Muscle of leg (tissue), 11 donors: ENCODE results near the gene TOMM40. TPM values are rescaled to one million over a fixed set of nuclear protein-coding genes. Genes with fewer than 3 reads are reported as not detected.
"Not testable (repeated sequence)": the region's sequence is repeated elsewhere in the genome, so short reads cannot be mapped to it uniquely, and the experiment has no call there.

Experiments used
- DNase-seq: peaks from one replicate; pipeline ENCODE4 v3.0.0; 2013
- H3K27ac ChIP-seq: one replicate; pipeline ENCODE4 v1.5.1; 2013; ENCODE audit warnings: mild to moderate bottlenecking, low read length, control low read depth
- H3K27me3 ChIP-seq: one replicate; pipeline ENCODE4 v1.6.1; 2013; ENCODE audit warnings: low read length; ENCODE audit not compliant: control insufficient read depth, insufficient read depth
- H3K36me3 ChIP-seq: one replicate; pipeline ENCODE4 v1.6.1; 2013; ENCODE audit warnings: low read length; ENCODE audit not compliant: control insufficient read depth, insufficient read depth
- H3K4me1 ChIP-seq: one replicate; pipeline ENCODE4 v1.6.1; 2013; ENCODE audit warnings: low read length; ENCODE audit not compliant: control insufficient read depth, insufficient read depth
- H3K4me3 ChIP-seq: one replicate; pipeline ENCODE4 v1.5.1; 2013; ENCODE audit warnings: low read length, control low read depth
- H3K9me3 ChIP-seq: replicated peaks from 2 replicates; pipeline ENCODE4 v1.6.1; 2013; ENCODE audit warnings: low read depth, low read length; ENCODE audit not compliant: control insufficient read depth
- WGBS: methylation state at CpG from one replicate; pipeline ENCODE4 v1.1.5; 2013; ENCODE audit warnings: missing lambda C conversion rate; ENCODE audit not compliant: insufficient coverage; 5-methylcytosine and 5-hydroxymethylcytosine counted together
- polyA plus RNA-seq, 8 donors: library from polyadenylated mRNA; unstranded; fragments of 120-200 nt; gene quantifications; one replicate each; pipeline versions ENCODE4 v1.2.1 to v1.2.3, GENCODE V29; 2013; ENCODE audit warnings: inconsistent platforms in 1 of 8, low replicate concordance in 1 of 8; ENCODE audit not compliant: insufficient read length in 8 of 8, insufficient read depth in 1 of 8
- total RNA-seq: library from RNA; stranded (reverse); fragments of 120-200 nt; gene quantifications from one replicate; pipeline ENCODE4 v1.2.4, GENCODE V29; 2013

The TOMM40 gene
- total and polyA plus RNA-seq, 9 donors: 24.3 to 41.8 (median 36.6) TPM

DNA sequence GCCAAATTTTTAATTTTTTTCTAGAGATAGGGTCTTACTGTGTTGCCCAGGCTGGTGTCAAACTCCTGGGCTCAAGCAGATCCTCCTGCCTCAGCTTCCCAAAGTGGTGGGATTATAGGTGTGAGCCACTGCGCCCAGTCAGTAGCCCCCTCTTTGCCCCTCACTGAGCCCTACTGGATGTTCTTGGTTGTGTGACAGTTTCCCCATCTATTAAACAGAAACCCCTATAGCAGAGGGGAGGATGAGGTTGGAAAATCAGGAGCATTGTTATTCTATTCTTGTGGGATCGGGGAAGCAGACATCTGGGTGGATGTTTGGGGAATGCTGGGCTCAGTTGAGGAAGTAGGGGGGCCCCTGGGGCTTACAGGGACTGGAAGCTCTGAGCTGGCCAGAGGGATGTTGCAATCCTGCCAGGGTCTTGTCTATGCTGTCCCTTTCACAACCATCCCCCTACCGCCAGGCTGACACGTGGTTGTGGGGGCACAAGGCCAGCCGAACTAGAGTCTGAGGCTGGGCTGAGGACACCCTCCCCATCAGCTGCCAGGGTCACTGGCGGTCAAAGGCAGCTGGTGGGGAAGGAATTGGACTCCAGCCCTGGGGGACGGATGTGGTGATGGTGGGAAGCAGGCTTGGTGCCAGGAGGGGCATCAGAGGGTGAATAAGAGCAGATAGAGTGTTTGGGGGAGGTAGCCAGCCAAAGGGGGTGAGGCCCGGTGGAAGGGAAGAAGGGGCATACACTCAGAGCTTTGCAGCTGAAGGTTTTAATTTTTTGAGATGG is 34.2 kb downstream of the TOMM40 start:
- Histone ChIP-seq H3K27ac (peak overlapping the region; percentile 71), H3K4me1 (peaks cover 39% of the 10 kb centered on the region), H3K9me3 (no peaks in the 10 kb centered on the region), H3K36me3 (no peaks in the 10 kb centered on the region), H3K4me3 (no peak overlapping the region), H3K27me3 (no peaks in the 10 kb centered on the region)
- 29% methylated on average over 3 of the region's 8 CpGs for WGBS
- DNase-seq: peak; percentile 90

DNA sequence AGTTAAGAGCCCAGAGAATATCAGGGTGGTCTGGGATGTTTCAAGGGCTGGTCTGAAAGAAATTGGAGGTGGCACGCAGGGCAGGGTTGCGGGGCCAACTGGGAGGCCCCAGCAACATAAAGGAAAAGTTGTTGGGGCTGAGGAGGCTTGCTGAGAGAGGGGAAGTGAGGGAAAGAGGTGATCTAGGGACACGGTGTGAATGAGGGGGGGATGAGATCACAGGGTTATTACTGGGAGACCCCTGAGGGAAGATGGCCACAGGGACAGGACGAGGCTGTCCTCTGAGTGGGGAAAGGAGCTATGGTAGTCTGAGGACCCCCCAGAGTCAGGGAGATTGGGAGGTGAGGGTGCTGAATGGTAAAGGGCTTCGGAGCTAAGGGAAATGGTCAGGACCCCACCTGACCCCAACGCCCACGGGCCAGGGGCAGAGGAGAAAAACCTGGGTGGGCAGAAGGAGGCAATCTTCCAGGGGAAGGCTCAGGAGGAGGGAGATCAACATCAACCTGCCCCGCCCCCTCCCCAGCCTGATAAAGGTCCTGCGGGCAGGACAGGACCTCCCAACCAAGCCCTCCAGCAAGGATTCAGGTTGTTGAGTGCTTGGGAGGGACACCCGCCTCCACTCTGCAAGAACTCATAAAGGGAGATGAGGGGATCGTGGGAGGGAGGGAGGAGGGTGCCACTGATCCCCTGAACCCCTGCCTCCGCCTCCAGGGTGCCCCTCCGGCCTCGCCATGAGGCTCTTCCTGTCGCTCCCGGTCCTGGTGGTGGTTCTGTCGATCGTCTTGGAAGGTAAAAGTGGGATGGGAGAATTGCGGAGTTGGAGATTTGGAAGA is 35.4 kb downstream of the TOMM40 start:
- not testable (repeated sequence) for H3K4me3 ChIP-seq, H3K27ac ChIP-seq

DNA sequence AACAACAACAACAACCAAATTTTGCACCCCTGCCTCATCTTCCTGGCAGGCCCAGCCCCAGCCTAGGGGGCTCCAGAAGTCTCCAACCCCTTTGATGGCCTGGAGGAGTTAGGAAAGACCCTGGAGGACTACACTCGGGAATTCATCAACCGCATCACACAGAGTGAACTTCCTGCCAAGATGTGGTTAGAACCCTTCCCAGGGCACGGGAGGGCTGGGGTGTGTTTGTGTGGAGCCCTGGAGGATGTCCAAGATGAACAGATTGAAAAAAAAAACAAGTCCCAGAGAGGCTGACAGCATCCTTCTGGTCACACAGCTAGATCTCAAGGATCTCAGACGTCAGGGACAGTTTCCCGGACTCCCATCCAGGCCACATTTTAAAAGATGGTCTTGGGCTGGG is 36.7 kb downstream of the TOMM40 start:
- peaks cover 39% of the 10 kb centered on the region for H3K4me1 ChIP-seq
- H3K36me3 ChIP-seq: no peaks in the 10 kb centered on the region
- H3K27ac ChIP-seq: no peak overlapping the region
- 70% methylated on average over 2 of the region's 5 CpGs for WGBS
- H3K4me3 ChIP-seq: no peak overlapping the region
- no peak for DNase-seq
- no peaks in the 10 kb centered on the region for H3K27me3 ChIP-seq
- H3K9me3 ChIP-seq: no peaks in the 10 kb centered on the region

More for the DNA sequence above, 35.4 kb downstream of the TOMM40 start:
- peaks cover 39% of the 10 kb centered on the region for H3K4me1 ChIP-seq
- H3K9me3 ChIP-seq, DNase-seq, H3K36me3 ChIP-seq, H3K27me3 ChIP-seq: not testable (repeated sequence)
- WGBS: 66% methylated on average over 5 of the region's 19 CpGs

DNA sequence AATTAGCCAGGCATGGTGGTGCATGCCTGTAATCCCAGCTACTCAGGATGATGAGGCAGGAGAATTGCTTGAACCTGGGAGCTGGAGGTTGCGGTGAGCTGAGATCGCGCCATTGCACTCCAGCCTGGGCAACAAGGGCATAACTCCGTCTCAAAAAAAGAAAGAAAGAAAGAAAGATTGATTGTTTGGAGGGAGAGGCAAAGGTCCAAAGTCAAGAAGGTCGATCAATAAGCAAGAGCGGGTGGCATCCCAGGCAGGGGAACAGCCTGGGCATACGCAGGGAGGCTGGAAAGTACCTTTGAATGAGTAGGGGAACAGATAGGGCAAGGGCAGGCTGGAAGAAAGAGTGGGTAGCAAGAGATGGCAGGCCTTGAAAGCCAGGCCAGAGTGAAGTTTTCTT is 39.0 kb downstream of the TOMM40 start:
- Histone ChIP-seq H3K27me3 (no peaks in the 10 kb centered on the region), H3K4me1 (peaks cover 29% of the 10 kb centered on the region), H3K9me3 (no peaks in the 10 kb centered on the region), H3K36me3 (no peaks in the 10 kb centered on the region), H3K27ac (no peak overlapping the region), H3K4me3 (no peak overlapping the region)
- WGBS: 87% methylated on average over 7 of the region's 7 CpGs
- DNase-seq: no peak

DNA sequence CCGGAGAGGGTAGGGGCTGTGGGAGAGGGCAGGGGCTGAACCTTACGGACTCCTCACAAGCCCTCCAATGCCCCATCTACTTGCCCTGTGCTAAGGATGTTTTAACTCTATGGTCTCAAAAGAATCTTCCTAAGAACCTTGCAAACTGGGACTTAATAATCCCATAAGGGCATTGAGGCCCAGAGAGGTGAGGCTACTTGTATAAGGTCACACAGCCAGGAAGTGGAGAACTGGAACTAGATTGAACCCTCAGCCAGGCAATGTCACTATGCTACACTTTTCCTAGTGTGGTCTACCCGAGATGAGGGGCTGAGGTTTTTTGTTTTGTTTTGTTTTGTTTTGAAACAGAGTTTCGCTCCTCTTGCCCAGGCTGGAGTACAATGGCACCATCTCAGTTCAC is 40.5 kb downstream of the TOMM40 start:
- DNase-seq: no peak
- Histone ChIP-seq H3K36me3 (no peaks in the 10 kb centered on the region), H3K4me1 (peaks cover 20% of the 10 kb centered on the region), H3K4me3 (no peak overlapping the region), H3K27me3 (no peaks in the 10 kb centered on the region), H3K27ac (no peak overlapping the region), H3K9me3 (no peaks in the 10 kb centered on the region)
- WGBS: 100% methylated on average over 1 of the region's 4 CpGs

DNA sequence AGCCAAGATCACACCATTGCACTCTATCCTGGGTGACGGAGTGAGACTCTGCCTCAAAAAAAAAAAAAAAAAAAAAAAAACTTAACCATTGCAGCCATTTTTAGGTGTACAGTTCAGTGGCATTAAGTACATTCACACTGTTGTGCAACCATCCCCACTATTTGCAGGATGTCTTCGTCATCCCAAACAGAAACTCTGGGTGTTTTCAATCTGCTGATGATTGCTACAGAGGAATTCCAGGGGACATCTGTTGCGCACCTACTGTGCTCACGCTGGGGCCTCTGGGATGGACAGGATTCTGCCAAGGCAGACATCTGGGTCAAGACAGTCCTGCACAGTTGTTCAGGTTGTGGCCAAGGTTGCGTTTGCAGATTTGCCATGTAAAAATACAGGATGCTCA is 48.6 kb downstream of the TOMM40 start:
- H3K9me3 ChIP-seq: no peaks in the 10 kb centered on the region
- WGBS: 84% methylated on average over 3 of the region's 5 CpGs

DNA sequence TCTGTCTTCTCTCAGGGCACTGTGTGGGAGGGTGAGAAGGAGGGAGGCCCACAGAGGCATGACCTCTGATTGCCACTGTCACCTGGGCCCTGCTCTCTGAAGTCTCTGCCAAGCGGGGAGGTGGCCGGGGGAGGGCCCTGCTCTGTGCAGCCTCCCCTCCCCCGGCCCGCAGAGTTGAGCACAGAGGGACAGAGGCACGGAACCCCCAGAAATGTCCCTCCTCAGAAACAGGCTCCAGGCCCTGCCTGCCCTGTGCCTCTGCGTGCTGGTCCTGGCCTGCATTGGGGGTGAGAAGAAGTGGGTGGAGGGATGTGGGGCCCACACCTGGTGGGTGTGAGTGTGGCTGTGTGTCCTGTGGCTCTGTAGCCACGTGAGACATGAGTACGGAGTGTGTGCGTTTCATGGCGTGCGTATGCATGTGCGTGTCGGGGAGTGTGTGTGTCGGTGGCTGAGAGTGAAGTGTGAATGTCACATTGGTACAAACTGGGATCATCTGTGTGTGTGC is 51.1 kb downstream of the TOMM40 start, which contains the start of gene APOC4:
Gene APOC4, plus strand, starts transcription at position 171 of the 505 bp plus-strand sequence. Its CDS starts 41 bp downstream, at position 212.
- H3K4me1 ChIP-seq: no peaks in the 10 kb centered on the region
- no peak within 1 kb of the TSS for H3K4me3 ChIP-seq
- no peaks in the 10 kb centered on the region for H3K9me3 ChIP-seq
- no peak within 1 kb of the TSS for H3K27ac ChIP-seq
- DNase-seq: no peak
- 74% methylated on average over 11 of the region's 14 CpGs for WGBS
- H3K36me3 ChIP-seq: no peaks in the 10 kb centered on the region
- H3K27me3 ChIP-seq: no peaks in the 10 kb centered on the region

More for the DNA sequence above, 48.6 kb downstream of the TOMM40 start:
- DNase-seq: no peak
- H3K4me1 ChIP-seq: peaks cover 6% of the 10 kb centered on the region
- H3K4me3 ChIP-seq: no peak overlapping the region
- no peak overlapping the region for H3K27ac ChIP-seq
- H3K36me3 ChIP-seq: no peaks in the 10 kb centered on the region
- H3K27me3 ChIP-seq: no peaks in the 10 kb centered on the region

DNA sequence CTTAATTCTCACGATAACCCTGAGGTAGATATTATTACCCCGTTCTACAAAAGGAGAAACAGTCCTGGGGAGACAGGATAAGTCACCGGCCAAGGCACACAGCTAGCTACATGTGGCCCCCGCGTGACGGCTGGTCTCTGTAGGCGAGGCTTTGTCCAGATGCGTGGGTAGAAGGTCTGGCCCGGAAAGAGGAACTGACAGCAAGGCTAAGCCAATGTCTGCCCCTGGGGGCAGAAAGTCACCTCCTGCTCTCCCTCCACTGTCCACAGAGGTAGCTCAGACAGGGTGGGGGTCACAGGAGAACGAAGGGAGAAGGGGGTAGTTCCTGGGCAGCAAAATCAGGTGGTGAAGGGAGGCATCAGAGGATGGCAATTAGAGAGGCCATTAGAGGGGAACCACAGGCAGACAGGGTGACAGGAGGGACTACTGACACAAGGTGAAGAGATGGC is 52.8 kb downstream of the TOMM40 start:
- no peaks in the 10 kb centered on the region for H3K36me3 ChIP-seq
- H3K27me3 ChIP-seq: no peaks in the 10 kb centered on the region
- H3K9me3 ChIP-seq: no peaks in the 10 kb centered on the region
- H3K4me1 ChIP-seq: no peaks in the 10 kb centered on the region
- DNase-seq: peak; percentile 54
- H3K27ac ChIP-seq: no peak overlapping the region
- no peak overlapping the region for H3K4me3 ChIP-seq
- 59% methylated on average over 9 of the region's 10 CpGs for WGBS

DNA sequence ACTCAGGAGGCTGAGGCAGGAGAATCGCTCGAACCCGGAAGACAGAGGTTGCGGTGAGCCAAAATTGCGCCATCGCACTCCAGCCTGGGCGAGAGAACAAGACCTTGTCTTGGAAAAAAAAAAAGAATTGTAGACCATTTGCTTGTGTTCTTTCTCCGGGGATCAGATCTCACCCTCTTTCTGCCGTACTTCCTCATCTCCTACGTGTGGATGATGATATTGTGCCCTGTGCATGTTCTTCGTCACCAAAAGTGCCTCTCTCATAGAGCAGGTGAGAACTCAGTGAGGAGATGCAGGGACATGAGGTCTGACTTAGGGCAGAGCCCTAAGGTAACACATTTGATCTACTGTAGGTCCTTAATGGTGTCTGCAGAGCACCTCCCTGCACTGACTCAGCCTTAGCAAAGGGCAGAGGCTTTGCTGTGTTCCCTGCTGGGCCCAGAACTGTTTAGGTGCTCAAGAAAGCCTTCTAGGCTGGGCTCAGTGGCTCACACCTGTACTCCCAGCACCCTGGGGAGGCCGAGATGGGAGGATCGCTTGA is 56.1 kb downstream of the TOMM40 start:
- no peak for DNase-seq
- WGBS: 93% methylated on average over 8 of the region's 13 CpGs
- no peaks in the 10 kb centered on the region for H3K9me3 ChIP-seq

DNA sequence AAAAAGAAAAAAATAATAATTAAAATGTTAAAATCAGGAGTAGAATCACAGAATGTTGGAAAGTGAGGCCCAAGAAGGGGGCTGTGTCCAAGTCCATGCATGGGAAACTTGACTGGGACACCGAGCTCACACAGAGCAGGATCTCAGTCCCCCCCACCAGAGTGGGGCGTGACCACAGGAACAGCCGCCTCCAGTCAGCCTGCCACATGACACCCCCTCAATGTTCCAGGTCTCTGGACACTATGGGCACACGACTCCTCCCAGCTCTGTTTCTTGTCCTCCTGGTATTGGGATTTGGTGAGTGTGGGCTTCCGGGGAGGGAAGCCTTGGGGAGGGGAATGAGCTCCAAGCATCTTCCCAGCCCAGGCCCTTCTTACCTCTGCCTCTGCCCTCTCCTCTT is 57.2 kb downstream of the TOMM40 start:
- H3K4me3 ChIP-seq: no peak overlapping the region
- H3K9me3 ChIP-seq: no peaks in the 10 kb centered on the region
- H3K27me3 ChIP-seq: no peaks in the 10 kb centered on the region
- no peak for DNase-seq
- WGBS: no CpG with 5 or more reads among the region's 5 CpGs
- H3K4me1 ChIP-seq: peaks cover 10% of the 10 kb centered on the region
- no peak overlapping the region for H3K27ac ChIP-seq
- peaks cover 13% of the 10 kb centered on the region for H3K36me3 ChIP-seq

More for the DNA sequence above, 56.1 kb downstream of the TOMM40 start:
- H3K4me3 ChIP-seq: no peak overlapping the region
- H3K27me3 ChIP-seq: no peaks in the 10 kb centered on the region
- H3K27ac ChIP-seq: no peak overlapping the region
- peaks cover 10% of the 10 kb centered on the region for H3K4me1 ChIP-seq
- H3K36me3 ChIP-seq: peaks cover 10% of the 10 kb centered on the region
